Endothelial cell of umbilical vein (primary cell): ENCODE measurements around the gene PPP1R1A. TPM values are rescaled to one million over a fixed set of nuclear protein-coding genes. Genes with fewer than 3 reads are reported as not detected.

ENCODE experiments used
- BruUV-seq: library from RNA; stranded (reverse); fragments of 400-500 nt; replicated peaks from 2 replicates; lab custom pipeline; 2021; lab: Mats Ljungman, UMichigan
- CTCF ChIA-PET: fragments of 300-600, 350-600 bp; sonication (Branson Sonifier 250); formaldehyde crosslinking; loops from one replicate; lab custom pipeline; 2021; ENCODE audit warnings: antibody characterized with exemption, inconsistent platforms; lab: Charles Lee
- POLR2A ChIA-PET: fragments of 300-600, 350-600 bp; sonication (Branson Sonifier 250); formaldehyde crosslinking; loops from one replicate; lab custom pipeline; 2021; ENCODE audit warnings: antibody characterized with exemption, inconsistent platforms; lab: Charles Lee
- DNase-seq: peaks from one replicate; pipeline ENCODE4 v3.0.0-alpha.2; 2011; ENCODE audit warnings: low read depth, low spot score
- FAIRE-seq: peaks from 2 replicates; lab custom pipeline; 2011; peaks lifted over from hg19 to GRCh38; lab: Jason Lieb, UNC
- H2AFZ ChIP-seq: 2 replicates; pipeline ENCODE4 v1.6.0; 2012; ENCODE audit warnings: low read depth, low read length, control low read depth, inconsistent platforms
- H3K27ac ChIP-seq: 2 replicates; pipeline ENCODE4 v1.5.1; 2011; ENCODE audit warnings: low read depth, mild to moderate bottlenecking, control low read depth, low read length, moderate library complexity; ENCODE audit not compliant: insufficient read depth
- H3K27me3 ChIP-seq, 2 experiments: 2 replicates each; pipeline versions ENCODE4 v1.6.0 to v1.6.1; 2011; ENCODE audit warnings: low read length in 2 of 2, mixed read lengths in 1 of 2; ENCODE audit not compliant: control insufficient read depth in 2 of 2, insufficient read depth in 2 of 2
- H3K36me3 ChIP-seq, 2 experiments: 2 replicates in 1 of 2; 3 replicates in 1 of 2; pipeline ENCODE4 v1.5.1; 2011; ENCODE audit warnings: low read length in 2 of 2, mild to moderate bottlenecking in 1 of 2, moderate library complexity in 1 of 2; ENCODE audit not compliant: control insufficient read depth in 2 of 2, insufficient read depth in 2 of 2; ENCODE audit errors: extremely low read depth in 1 of 2
- H3K4me1 ChIP-seq: 3 replicates; pipeline ENCODE4 v1.5.1; 2011; ENCODE audit warnings: mild to moderate bottlenecking, low read length; ENCODE audit not compliant: control insufficient read depth, insufficient read depth; ENCODE audit errors: extremely low read depth
- H3K4me2 ChIP-seq: 2 replicates; pipeline ENCODE4 v1.6.1; 2011; ENCODE audit warnings: low read length, control low read depth, mixed read lengths; ENCODE audit not compliant: insufficient read depth
- H3K4me3 ChIP-seq, 3 experiments: fragments of 200-600 bp in 1 of 3; sonication (generic), shearing (Covaris generic) in 1 of 3; replicated peaks in 1 of 3; 2 replicates each; pipeline ENCODE4 v1.5.1; 2011 to 2016; ENCODE audit warnings: control low read depth in 3 of 3, low read length in 3 of 3, mild to moderate bottlenecking in 2 of 3, inconsistent platforms in 1 of 3, low read depth in 1 of 3, moderate library complexity in 1 of 3; ENCODE audit not compliant: insufficient read depth in 1 of 3
- H3K79me2 ChIP-seq: 2 replicates; pipeline ENCODE4 v1.6.0; 2012; ENCODE audit warnings: low read length, inconsistent platforms; ENCODE audit not compliant: control insufficient read depth, insufficient read depth
- H3K9ac ChIP-seq: replicated peaks from 2 replicates; pipeline ENCODE3; 2011; ENCODE audit warnings: low read length, control low read depth; ENCODE audit not compliant: insufficient read depth; ENCODE audit errors: extremely low read depth
- H3K9me1 ChIP-seq: replicated peaks from 3 replicates; pipeline ENCODE4 v1.6.0; 2011; ENCODE audit warnings: mild to moderate bottlenecking, low read length; ENCODE audit not compliant: control insufficient read depth, insufficient read depth; ENCODE audit errors: extremely low read depth
- H3K9me3 ChIP-seq: replicated peaks from 2 replicates; pipeline ENCODE4 v1.5.1; 2012; ENCODE audit warnings: low read length, inconsistent platforms; ENCODE audit not compliant: control insufficient read depth, insufficient read depth
- H4K20me1 ChIP-seq: replicated peaks from 2 replicates; pipeline ENCODE3; 2011; ENCODE audit warnings: mild to moderate bottlenecking, low read length; ENCODE audit not compliant: control insufficient read depth, insufficient read depth; ENCODE audit errors: extremely low read depth
- CTCF ChIP-seq, 2 donors: IDR thresholded peaks; 1 replicate in 1 of 2; 2 replicates in 1 of 2; pipeline ENCODE4 v1.5.1; 2011; ENCODE audit warnings: low read length in 2 of 2, mild to moderate bottlenecking in 2 of 2, moderate library complexity in 2 of 2, control low read depth in 1 of 2, inconsistent platforms in 1 of 2, low read depth in 1 of 2; ENCODE audit not compliant: insufficient read depth in 1 of 2; ENCODE audit errors: extremely low read depth in 1 of 2
- EZH2 ChIP-seq: IDR thresholded peaks from 2 replicates; pipeline ENCODE4 v1.6.1; 2012; ENCODE audit warnings: borderline replicate concordance, low read depth, mild to moderate bottlenecking, moderate library complexity, low read length, inconsistent platforms; ENCODE audit not compliant: severe bottlenecking
- FOS ChIP-seq: IDR thresholded peaks from 2 replicates; pipeline ENCODE4 v1.6.1; 2011; ENCODE audit warnings: mild to moderate bottlenecking, low read length, moderate library complexity, borderline replicate concordance; ENCODE audit not compliant: insufficient read depth
- GATA2 ChIP-seq: IDR thresholded peaks from 2 replicates; pipeline ENCODE4 v1.7.0; 2011; ENCODE audit warnings: low read depth, mild to moderate bottlenecking, moderate library complexity, mixed read lengths, low read length; ENCODE audit not compliant: insufficient read length, insufficient read depth
- JUN ChIP-seq: IDR thresholded peaks from 2 replicates; pipeline ENCODE4 v1.6.1; 2011; ENCODE audit warnings: borderline replicate concordance, low read depth; ENCODE audit not compliant: insufficient read length, insufficient read depth
- MYC ChIP-seq: IDR thresholded peaks from one replicate; pipeline ENCODE4 v1.6.1; 2011; ENCODE audit warnings: mild to moderate bottlenecking, low read depth, low read length
- POLR2A ChIP-seq: IDR thresholded peaks from 2 replicates; pipeline ENCODE4 v1.6.1; 2012; ENCODE audit warnings: low read depth, mild to moderate bottlenecking, control low read depth, low read length
- POLR2AphosphoS5 ChIP-seq: IDR thresholded peaks from 2 replicates; pipeline ENCODE4 v1.6.1; 2012; ENCODE audit warnings: low read depth, mild to moderate bottlenecking, control low read depth, low read length, moderate library complexity; ENCODE audit not compliant: insufficient read depth
- dilution Hi-C: fragments of 300-500 bp; cut with MboI; formaldehyde crosslinking; loops from one replicate; pipeline ENCODE4 v1.15.0; 2019; ENCODE audit warnings: low sequenced_read_pairs; ENCODE audit not compliant: extremely low pct_ligation_motif_present
- intact Hi-C: fragments of 100-400 bp; cut with micrococcal nuclease; formaldehyde crosslinking; loops from one replicate; pipeline ENCODE4 v1.10.0; 2022
- polyA plus RNA-seq, 4 experiments: library from polyadenylated mRNA; depleted of rRNA in 3 of 4; stranded (reverse) in 3 of 4; unstranded in 1 of 4; fragments of >200 nt; gene quantifications; 2 replicates each; pipeline versions ENCODE4 v1.2.1 to v1.2.3, GENCODE V29; 2011 to 2012; ENCODE audit warnings: missing spikeins in 1 of 4
- total RNA-seq: library from RNA; stranded (reverse); gene quantifications from 2 replicates; pipeline ENCODE4 v1.2.3, GENCODE V29; 2021
- TF ChIP-seq, protein P1 (sequence below): IDR thresholded peaks from 2 replicates; pipeline ENCODE4 v1.6.1; 2011; ENCODE audit not compliant: insufficient read depth, insufficient read length

The PPP1R1A gene
- total and polyA plus RNA-seq, 2 donors (not counting 3 experiments of a cell fraction or from before 2014, with no cell fraction given) = not detected

DNA sequence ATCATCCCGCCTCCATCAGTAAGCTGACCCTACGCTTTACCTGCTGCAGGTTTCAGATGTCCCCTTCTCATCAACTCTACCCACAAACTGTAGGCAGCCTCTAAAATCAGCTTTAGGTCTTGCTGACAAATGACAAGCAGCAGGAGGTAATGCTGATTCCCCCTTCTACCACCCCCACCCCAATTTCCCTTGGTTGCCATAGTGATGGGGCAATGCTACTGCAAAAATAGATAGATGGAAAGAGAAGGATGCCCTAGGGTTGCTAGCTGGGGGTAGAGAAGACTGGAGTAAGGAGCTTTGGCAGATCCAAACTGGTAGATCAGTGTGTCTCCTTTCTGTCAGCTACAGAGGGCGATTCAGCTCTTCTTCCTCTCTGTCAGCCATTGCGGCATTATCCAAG lies 58.9 kb downstream of the PPP1R1A start:
- Histone ChIP-seq H2AFZ (no peak overlapping the region), H4K20me1 (no peaks in the 10 kb centered on the region), H3K27me3 (peaks cover 28 to 36% of the 10 kb centered on the region in 2 experiments), H3K9me3 (no peaks in the 10 kb centered on the region), H3K36me3 (no peaks in the 10 kb centered on the region), H3K4me3 (no peak overlapping the region), H3K4me1 (no peaks in the 10 kb centered on the region), H3K79me2 (no peaks in the 10 kb centered on the region), H3K9ac (no peak overlapping the region), H3K27ac (no peak overlapping the region), H3K9me1 (no peaks in the 10 kb centered on the region), H3K4me2 (no peak overlapping the region)
- ChIA-PET POLR2A (no interaction called here), CTCF (no interaction called here)
- no TSS peak for BruUV-seq
- dilution Hi-C loops (no loop called here), intact Hi-C loops (no loop called here)
- no peak for DNase-seq
- TF ChIP-seq FOS (no peak), MYC (no peak), POLR2AphosphoS5 (no peak), CTCF (IDR thresholded peaks at IDR 0.05; ENCODE audit: extremely low read depth in 1 of 2, insufficient read depth in 1 of 2, low read depth in 1 of 2, low read length in 2 of 2) (no peak), POLR2A (no peak), JUN (no peak), EZH2 (no peak), GATA2 (no peak)
- TF ChIP-seq, protein P1, sequence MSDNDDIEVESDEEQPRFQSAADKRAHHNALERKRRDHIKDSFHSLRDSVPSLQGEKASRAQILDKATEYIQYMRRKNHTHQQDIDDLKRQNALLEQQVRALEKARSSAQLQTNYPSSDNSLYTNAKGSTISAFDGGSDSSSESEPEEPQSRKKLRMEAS = no peak
- no peak for FAIRE-seq

Other genes starting within 250 kb of the PPP1R1A start
- not detected in 2 replicates for gene GPR84, start 224.2 kb downstream of the PPP1R1A start, total RNA-seq
- gene GPR84, start 224.2 kb downstream of the PPP1R1A start, polyA plus RNA-seq = 0.08 TPM in 1 of 2 replicates, not detected in the other
- gene ZNF385A, start 203.9 kb downstream of the PPP1R1A start, total RNA-seq = 7.9 and 9.6 TPM in 2 replicates
- 1.6 and 2.3 TPM in 2 replicates for gene ZNF385A, start 203.9 kb downstream of the PPP1R1A start, polyA plus RNA-seq
- 938 and 994 TPM in 2 replicates for gene ITGA5, start 169.4 kb downstream of the PPP1R1A start, total RNA-seq
- gene ITGA5, start 169.4 kb downstream of the PPP1R1A start, polyA plus RNA-seq = 657 and 731 TPM in 2 replicates
- gene GTSF1, start 115.1 kb downstream of the PPP1R1A start, total RNA-seq = not detected in 2 replicates
- 14.1 and 15.4 TPM in 2 replicates for gene GTSF1, start 115.1 kb downstream of the PPP1R1A start, polyA plus RNA-seq
- 0.07 and 0.09 TPM in 2 replicates for gene NCKAP1L, start 90.9 kb downstream of the PPP1R1A start, total RNA-seq
- 0.13 and 0.17 TPM in 2 replicates for gene NCKAP1L, start 90.9 kb downstream of the PPP1R1A start, polyA plus RNA-seq
- not detected in 2 replicates for gene PDE1B, start 39.1 kb downstream of the PPP1R1A start, total RNA-seq
- gene PDE1B, start 39.1 kb downstream of the PPP1R1A start, polyA plus RNA-seq = not detected in 2 replicates
- not detected in 2 replicates for gene LACRT, start 46.2 kb upstream of the PPP1R1A start, total RNA-seq
- not detected in 2 replicates for gene LACRT, start 46.2 kb upstream of the PPP1R1A start, polyA plus RNA-seq
- not detected in 2 replicates for gene DCD, start 59.7 kb upstream of the PPP1R1A start, total RNA-seq
- not detected in 2 replicates for gene DCD, start 59.7 kb upstream of the PPP1R1A start, polyA plus RNA-seq